SK-N-SH (cell line): ENCODE data around the gene C20orf96. TPM values are rescaled to one million over a fixed set of nuclear protein-coding genes. Genes with fewer than 3 reads are reported as not detected.
A peak's percentile ranks its signal among the peaks of the same experiment; 100 is the strongest.

Experiments used
- CTCF ChIA-PET: fragments of 300-600, 350-600 bp; formaldehyde crosslinking; extraction: SDS; loops from one replicate; lab custom pipeline; 2021; lab: Yijun Ruan, JAX
- POLR2A ChIA-PET: fragments of 350-600 bp; sonication (Branson Sonifier 250); formaldehyde crosslinking; extraction: SDS; loops from one replicate; lab custom pipeline; 2020; ENCODE audit warnings: antibody characterized with exemption, inconsistent platforms; lab: Yijun Ruan, JAX
- DNase-seq: peaks from one replicate; pipeline ENCODE4 v3.0.0; 2012
- H2AFZ ChIP-seq: fragments of 200-600 bp; sonication (generic); 2 replicates; pipeline ENCODE4 v1.8.1; 2016; ENCODE audit warnings: antibody characterized with exemption, mild to moderate bottlenecking, low read depth
- H3F3A ChIP-seq: fragments of 200-600 bp; sonication (generic); replicated peaks from 2 replicates; pipeline ENCODE3; 2016; ENCODE audit warnings: antibody characterized with exemption, mild to moderate bottlenecking; ENCODE audit not compliant: insufficient read depth
- H3K27ac ChIP-seq, 2 experiments: fragments of 200-500 bp in 1 of 2; fragments of 200-600 bp in 1 of 2; sonication (Bioruptor generic) in 1 of 2; sonication (generic), shearing (Covaris generic) in 1 of 2; 2 replicates each; pipeline versions ENCODE4 v1.5.1 to v1.6.1; 2014 to 2016; ENCODE audit warnings: low read depth in 2 of 2, inconsistent platforms in 1 of 2, low read length in 1 of 2, mild to moderate bottlenecking in 1 of 2, mixed read lengths in 1 of 2
- H3K27me3 ChIP-seq: fragments of 200-600 bp; sonication (generic), shearing (Covaris generic); 2 replicates; pipeline ENCODE4 v1.6.1; 2016; ENCODE audit warnings: mixed run types; ENCODE audit not compliant: insufficient read depth
- H3K36me3 ChIP-seq, 2 experiments: fragments of 200-500 bp in 1 of 2; fragments of 200-600 bp in 1 of 2; sonication (Bioruptor generic) in 1 of 2; sonication (generic) in 1 of 2; replicated peaks in 1 of 2; 2 replicates each; pipeline versions ENCODE3 to v1.5.1; 2014 to 2016; ENCODE audit warnings: low read length in 1 of 2, mild to moderate bottlenecking in 1 of 2; ENCODE audit not compliant: insufficient read depth in 2 of 2, control insufficient read depth in 1 of 2
- H3K4me1 ChIP-seq, 2 experiments: fragments of 200-500 bp in 1 of 2; fragments of 200-600 bp in 1 of 2; sonication (Bioruptor generic) in 1 of 2; sonication (generic), shearing (Covaris generic) in 1 of 2; 2 replicates each; pipeline versions ENCODE4 v1.5.1 to v1.6.1; 2014 to 2016; ENCODE audit warnings: low read depth in 1 of 2, low read length in 1 of 2, mixed run types in 1 of 2; ENCODE audit not compliant: insufficient read depth in 2 of 2, control insufficient read depth in 1 of 2
- H3K4me2 ChIP-seq: fragments of 200-600 bp; sonication (generic), shearing (Covaris generic); 2 replicates; pipeline ENCODE4 v1.6.1; 2017; ENCODE audit warnings: mixed run types
- H3K4me3 ChIP-seq, 2 experiments: fragments of 200-500 bp in 1 of 2; fragments of 200-600 bp in 1 of 2; sonication (Bioruptor generic) in 1 of 2; sonication (generic), shearing (Covaris generic) in 1 of 2; 2 replicates each; pipeline versions ENCODE4 v1.5.1 to v1.8.1; 2014 to 2016; ENCODE audit warnings: low read depth in 2 of 2, inconsistent platforms in 1 of 2, low read length in 1 of 2, mild to moderate bottlenecking in 1 of 2, mixed read lengths in 1 of 2, moderate library complexity in 1 of 2
- H3K79me2 ChIP-seq: fragments of 200-600 bp; sonication (generic); 2 replicates; pipeline ENCODE4 v1.8.1; 2017; ENCODE audit warnings: mild to moderate bottlenecking; ENCODE audit not compliant: insufficient read depth
- H3K9ac ChIP-seq: fragments of 200-600 bp; sonication (generic); 2 replicates; pipeline ENCODE4 v1.6.1; 2017; ENCODE audit warnings: mixed run types
- H3K9me2 ChIP-seq: fragments of 200-600 bp; sonication (generic); 2 replicates; pipeline ENCODE4 v1.6.1; 2017; ENCODE audit warnings: mixed run types
- H3K9me3 ChIP-seq: fragments of 200-600 bp; sonication (generic); 2 replicates; pipeline ENCODE4 v1.6.1; 2017; ENCODE audit warnings: mixed run types, mild to moderate bottlenecking, moderate library complexity
- H4K20me1 ChIP-seq: fragments of 200-600 bp; sonication (generic); 2 replicates; pipeline ENCODE4 v1.6.1; 2017; ENCODE audit warnings: mild to moderate bottlenecking, mixed run types; ENCODE audit not compliant: insufficient read depth
- EP300 ChIP-seq, 2 experiments: IDR thresholded peaks; 2 replicates each; pipeline versions ENCODE4 v1.4.0 to v1.6.1; 2012; ENCODE audit warnings: borderline replicate concordance in 1 of 2, low read depth in 1 of 2, low read length in 1 of 2
- FOSL2 ChIP-seq: IDR thresholded peaks from 2 replicates; pipeline ENCODE4 v1.4.0; 2012; ENCODE audit warnings: low read depth, mild to moderate bottlenecking, moderate library complexity, borderline replicate concordance
- FOXJ3 ChIP-seq: sonication (generic); formaldehyde crosslinking; IDR thresholded peaks from 2 replicates; pipeline ENCODE4 v1.5.1; 2020; ENCODE audit warnings: mild to moderate bottlenecking, missing genetic modification reagents
- GATA2 ChIP-seq: sonication (generic); formaldehyde crosslinking; IDR thresholded peaks from 2 replicates; pipeline ENCODE4 v1.5.0; 2020; ENCODE audit warnings: mild to moderate bottlenecking, missing genetic modification reagents
- NFIC ChIP-seq: IDR thresholded peaks from 2 replicates; pipeline ENCODE4 v1.4.0; 2012; ENCODE audit warnings: borderline replicate concordance
- NRF1 ChIP-seq: IDR thresholded peaks from 2 replicates; pipeline ENCODE4 v1.6.1; 2012; ENCODE audit warnings: low read depth, mild to moderate bottlenecking, low read length
- TAF1 ChIP-seq: IDR thresholded peaks from 2 replicates; pipeline ENCODE4 v1.6.1; 2012; ENCODE audit warnings: low read depth, mild to moderate bottlenecking, low read length, moderate library complexity, borderline replicate concordance
- WGBS: methylation state at CpG from one replicate; pipeline ENCODE4 v1.1.6; 2017; ENCODE audit warnings: low lambda C conversion rate; 5-methylcytosine and 5-hydroxymethylcytosine counted together
- polyA plus RNA-seq, 3 experiments: library from polyadenylated mRNA; depleted of rRNA; stranded (reverse); fragments of >200 nt; gene quantifications; 2 replicates each; pipeline ENCODE4 v1.2.3, GENCODE V29; 2012
- TF ChIP-seq, protein P1 (sequence below): IDR thresholded peaks from 2 replicates; pipeline ENCODE4 v1.4.0; 2012; ENCODE audit warnings: low read depth, borderline replicate concordance

C20orf96 gene
- polyA plus RNA-seq, 1 of the 3 experiments (the other 2 are of a cell fraction), result 16.6 TPM

DNA sequence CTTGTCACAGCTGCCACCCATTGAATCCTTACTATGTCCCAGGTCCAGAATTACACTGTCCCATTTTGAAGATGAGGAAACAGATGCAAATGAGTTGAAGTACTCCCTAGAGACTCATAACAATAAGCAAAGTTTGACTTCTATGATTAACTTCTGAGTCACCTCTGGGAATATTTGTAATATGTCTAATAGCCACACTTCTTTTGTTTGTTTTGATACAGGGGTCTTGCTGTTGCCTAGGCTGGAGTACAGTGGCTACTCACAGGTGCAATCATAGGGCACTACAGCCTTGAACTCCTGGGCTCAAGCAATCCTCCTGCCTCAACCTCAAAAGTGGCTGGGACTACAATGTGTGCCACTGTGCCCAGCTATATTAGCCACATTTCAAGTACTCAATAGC lies 23.4 kb upstream of the C20orf96 start:
- no peak overlapping the region for H3K4me3 ChIP-seq
- H3K4me2 ChIP-seq, result no peak overlapping the region

GRCh38 chr20:313402-313801 lies 22.9 kb upstream of the C20orf96 start:
- 80% methylated on average over 5 of the region's 5 CpGs for WGBS
- no peaks in the 10 kb centered on the region for H3K36me3 ChIP-seq
- no peaks in the 10 kb centered on the region for H3K9me2 ChIP-seq
- H3K4me3 ChIP-seq, result no peak overlapping the region
- no peak overlapping the region for H3K4me2 ChIP-seq
- POLR2A ChIA-PET, result interaction anchor here (2.1 kb wide), 1 partner anchor 11 kb away, joined by 12 read pairs; the partner anchor contains the start of gene SOX12
- CTCF ChIA-PET, result interaction anchor here (1.7 to 4.0 kb wide), 2 partner anchors 12 to 17 kb away, joined by 5 to 21 read pairs; partner anchors contain the start of gene SOX12
- no peak overlapping the region for H3K9ac ChIP-seq
- TF ChIP-seq, protein P1, sequence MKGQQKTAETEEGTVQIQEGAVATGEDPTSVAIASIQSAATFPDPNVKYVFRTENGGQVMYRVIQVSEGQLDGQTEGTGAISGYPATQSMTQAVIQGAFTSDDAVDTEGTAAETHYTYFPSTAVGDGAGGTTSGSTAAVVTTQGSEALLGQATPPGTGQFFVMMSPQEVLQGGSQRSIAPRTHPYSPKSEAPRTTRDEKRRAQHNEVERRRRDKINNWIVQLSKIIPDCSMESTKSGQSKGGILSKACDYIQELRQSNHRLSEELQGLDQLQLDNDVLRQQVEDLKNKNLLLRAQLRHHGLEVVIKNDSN, result no peak
- TF ChIP-seq TAF1, result no peak
- no peak for TF ChIP-seq NRF1
- TF ChIP-seq NFIC, result no peak
- no peaks in the 10 kb centered on the region for H3K9me3 ChIP-seq
- no peak for DNase-seq
- peaks cover 11 to 21% of the 10 kb centered on the region in 2 experiments; a peak in 2 of 4 replicates for H3K4me1 ChIP-seq
- H3K79me2 ChIP-seq, result no peaks in the 10 kb centered on the region
- no peaks in the 10 kb centered on the region for H3K27me3 ChIP-seq
- H3K27ac ChIP-seq, result no peak overlapping the region
- H4K20me1 ChIP-seq, result no peaks in the 10 kb centered on the region
- no peak overlapping the region for H2AFZ ChIP-seq
- peaks cover 3% of the 10 kb centered on the region for H3F3A ChIP-seq

More for the DNA sequence above, 23.4 kb upstream of the C20orf96 start:
- Histone ChIP-seq H4K20me1 (no peaks in the 10 kb centered on the region), H3K9me2 (no peaks in the 10 kb centered on the region), H3K9ac (no peak overlapping the region), H3K4me1 (peaks cover 6 to 16% of the 10 kb centered on the region in 2 experiments; a peak in 2 of 4 replicates), H3K27ac (peak overlapping the region in 1 of 2 experiments; percentile 16; a peak in 1 of 4 replicates), H3K79me2 (no peaks in the 10 kb centered on the region), H3K27me3 (no peaks in the 10 kb centered on the region), H3K9me3 (no peaks in the 10 kb centered on the region), H3F3A (peaks cover 3% of the 10 kb centered on the region), H3K36me3 (no peaks in the 10 kb centered on the region), H2AFZ (no peak overlapping the region)
- POLR2A ChIA-PET, result interaction anchor here (1.2 kb wide), 1 partner anchor 33 kb away, joined by 4 read pairs; the partner anchor contains the start of gene NRSN2
- TF ChIP-seq FOSL2 (peak; percentile 27; the same call in 1 of the 2 replicates), EP300 (IDR thresholded peaks at IDR 0.05; ENCODE audit: borderline replicate concordance in 1 of 2, low read depth in 1 of 2, low read length in 1 of 2) (no peak)
- CTCF ChIA-PET, result interaction anchor here (0.8 kb wide), 1 partner anchor 118 kb away, joined by 3 read pairs; no protein-coding TSS in a partner anchor
- DNase-seq, result no peak

GRCh38 chr20:312866-313265 lies 22.3 kb upstream of the C20orf96 start:
- no peak for DNase-seq
- Histone ChIP-seq H3F3A (peaks cover 3% of the 10 kb centered on the region), H3K9me3 (no peaks in the 10 kb centered on the region), H3K4me2 (no peak overlapping the region), H2AFZ (no peak overlapping the region), H3K27ac (no peak overlapping the region), H3K79me2 (no peaks in the 10 kb centered on the region), H3K4me3 (no peak overlapping the region), H3K9ac (no peak overlapping the region), H3K9me2 (no peaks in the 10 kb centered on the region), H3K27me3 (no peaks in the 10 kb centered on the region), H3K4me1 (peaks cover 15 to 26% of the 10 kb centered on the region in 2 experiments; a peak in 2 of 4 replicates), H4K20me1 (no peaks in the 10 kb centered on the region), H3K36me3 (no peaks in the 10 kb centered on the region)
- 43% methylated on average over 1 of the region's 1 CpG for WGBS
- TF ChIP-seq FOXJ3 (CRISPR knock-in tag) (no peak), GATA2 (CRISPR knock-in tag) (no peak)
- ChIA-PET CTCF (interaction anchor here (1.4 to 4.0 kb wide), 3 partner anchors 12 to 18 kb away, joined by 3 to 21 read pairs (median 5); partner anchors contain the start of gene SOX12), POLR2A (interaction anchor here (2.1 kb wide), 1 partner anchor 12 kb away, joined by 12 read pairs; the partner anchor contains the start of gene SOX12)
